ENCODE results near the gene S100A11.
A peak's percentile ranks its signal among the peaks of the same experiment; 100 is the strongest.

S100A11 gene

GRCh38 chr1:152003846-152004442, 32.9 kb downstream of the S100A11 start:
- no peak for DNase-seq (ENCODE audit: insufficient read length, low spot score)
- FAIRE-seq, result no peak

GRCh38 chr1:152002960-152003359, 33.8 kb downstream of the S100A11 start:
- DNase-seq (ENCODE audit: insufficient read length, low spot score) (no peak), FAIRE-seq (no peak)

- no peak for FAIRE-seq
- no peak for DNase-seq (ENCODE audit: insufficient read length, low spot score)
Measured at GRCh38 chr1:152001631-152002584, 34.9 kb downstream of the S100A11 start.

GRCh38 chr1:152000964-152001630, 35.7 kb downstream of the S100A11 start:
- DNase-seq (ENCODE audit: insufficient read length, low spot score) (no peak), FAIRE-seq (no peak)

GRCh38 chr1:151998611-151999362, 38.0 kb downstream of the S100A11 start:
- no peak for DNase-seq (ENCODE audit: insufficient read length, low spot score)
- FAIRE-seq, result no peak

DNA sequence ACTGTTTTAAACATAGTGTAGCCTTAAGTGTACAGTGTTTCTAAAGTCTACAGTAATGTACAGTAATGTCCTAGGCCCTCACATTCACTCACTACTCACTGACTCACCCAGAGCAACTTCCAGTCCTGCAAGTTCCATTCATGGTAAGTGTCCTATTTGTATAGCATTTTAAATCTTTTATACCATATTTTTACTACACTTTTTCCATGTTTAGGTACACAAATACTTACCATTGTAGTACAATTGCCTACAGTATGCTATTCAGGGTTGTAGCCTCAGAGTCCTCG, 39.6 kb downstream of the S100A11 start:
- no peak for FAIRE-seq
- DNase-seq (ENCODE audit: insufficient read length, low spot score), result no peak

GRCh38 chr1:151995774-151996173, 41.0 kb downstream of the S100A11 start:
- FAIRE-seq (no peak), DNase-seq (ENCODE audit: insufficient read length, low spot score) (no peak)

DNA sequence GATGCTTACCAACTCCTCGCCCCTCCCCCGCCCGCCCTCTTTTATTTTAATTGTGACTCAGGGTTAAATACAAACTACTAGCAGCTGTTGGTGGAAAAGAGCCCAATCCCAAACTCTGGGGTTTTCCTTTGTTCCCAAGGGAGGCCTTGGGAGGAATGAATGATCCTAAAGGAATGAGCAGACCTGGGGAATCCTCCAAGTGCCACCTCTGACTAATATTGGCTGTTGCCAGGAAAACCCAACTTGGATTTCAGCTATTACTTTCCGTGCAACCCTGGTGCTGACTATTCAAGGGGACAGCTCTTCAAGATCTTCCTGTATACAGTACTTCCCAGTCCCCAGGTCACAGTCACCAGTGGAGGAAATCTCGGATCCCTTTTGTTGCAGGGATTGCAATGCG, 41.8 kb downstream of the S100A11 start:
- DNase-seq (ENCODE audit: insufficient read length, low spot score), result no peak
- FAIRE-seq, result no peak

DNA sequence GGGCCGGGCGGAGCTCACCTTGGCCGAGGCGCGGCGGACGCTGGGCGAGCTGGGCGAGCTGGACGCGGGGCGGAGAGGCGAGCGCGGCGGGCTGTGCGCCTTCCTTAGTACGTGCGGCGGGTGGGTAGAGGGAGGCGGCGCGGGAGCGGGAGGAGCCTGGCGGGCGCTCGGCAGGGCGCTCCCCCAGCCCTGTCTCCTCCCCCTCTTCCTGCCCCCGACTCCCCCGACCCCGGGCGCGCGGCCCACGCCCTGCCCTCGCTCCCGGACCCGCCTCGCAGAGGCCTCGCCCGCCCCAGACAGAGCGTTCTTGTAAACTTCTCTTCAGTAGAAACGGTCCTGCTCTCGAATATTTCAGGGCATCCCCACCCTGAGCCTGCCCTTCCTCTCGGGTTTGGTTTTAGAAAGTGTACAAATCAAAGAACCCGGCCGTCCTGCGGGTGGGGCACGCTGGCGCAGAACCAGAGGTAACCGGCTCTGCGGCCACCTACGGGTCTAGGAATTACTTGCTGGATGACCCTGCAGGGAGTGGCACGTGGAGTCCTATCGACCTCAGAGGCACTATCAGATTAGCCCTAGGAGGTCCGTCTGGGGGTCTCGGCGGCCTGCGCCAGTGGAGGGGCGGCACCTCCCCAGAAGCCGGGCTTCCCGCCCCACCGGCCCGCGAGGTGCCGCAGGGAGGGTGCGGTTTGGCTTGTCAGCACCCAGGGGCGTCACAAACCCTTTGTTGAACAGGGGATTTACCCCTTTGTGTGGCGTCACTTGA, 42.9 kb downstream of the S100A11 start, which contains the start of gene S100A10:
S100A10 (minus strand) TSS at position 126 of the 763 bp plus-strand sequence. CDS start 7,629 bp downstream, outside the sequence.
- no peak for FAIRE-seq
- no peak for DNase-seq (ENCODE audit: insufficient read length, low spot score)

GRCh38 chr1:151993084-151993733, 43.6 kb downstream of the S100A11 start:
- FAIRE-seq, result no peak
- no peak for DNase-seq (ENCODE audit: insufficient read length, low spot score)

- DNase-seq (ENCODE audit: insufficient read length, low spot score), result peak; percentile 90
Measured at GRCh38 chr1:151992303-151993083, 44.3 kb downstream of the S100A11 start.

DNA sequence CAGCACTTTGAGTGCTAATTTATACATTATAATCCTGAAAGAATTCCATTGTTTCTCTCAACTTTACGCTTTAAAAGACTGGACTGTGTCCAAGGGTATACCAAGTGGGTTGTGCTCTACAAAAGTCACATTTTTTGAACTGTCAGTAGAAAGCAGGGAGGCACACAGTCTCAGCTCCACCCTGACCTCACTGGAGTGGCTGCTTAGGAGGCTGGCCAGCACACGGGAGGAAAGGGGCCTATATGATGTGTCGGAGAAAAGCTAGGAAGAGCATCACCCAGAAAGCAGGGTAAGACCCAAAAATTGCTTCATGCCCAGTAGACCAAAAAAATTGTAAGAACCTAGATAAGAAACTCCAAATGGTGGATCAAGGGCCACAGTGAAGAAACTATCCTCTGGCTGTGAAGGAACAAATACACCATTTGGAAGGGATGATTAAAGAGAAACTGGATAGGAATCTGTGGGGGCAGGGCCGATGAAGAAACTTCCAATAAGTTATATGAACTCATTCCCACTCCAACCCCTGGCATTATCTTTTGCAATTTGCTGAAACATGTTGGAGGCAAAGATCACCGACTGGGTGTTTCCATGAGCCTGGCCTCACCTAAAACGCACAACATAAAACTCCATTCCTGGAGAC, 45.0 kb downstream of the S100A11 start:
- no peak for DNase-seq (ENCODE audit: insufficient read length, low spot score)
- FAIRE-seq, result no peak

More at GRCh38 chr1:151992303-151993083, 44.3 kb downstream of the S100A11 start:
- peak; percentile 49 for FAIRE-seq

DNA sequence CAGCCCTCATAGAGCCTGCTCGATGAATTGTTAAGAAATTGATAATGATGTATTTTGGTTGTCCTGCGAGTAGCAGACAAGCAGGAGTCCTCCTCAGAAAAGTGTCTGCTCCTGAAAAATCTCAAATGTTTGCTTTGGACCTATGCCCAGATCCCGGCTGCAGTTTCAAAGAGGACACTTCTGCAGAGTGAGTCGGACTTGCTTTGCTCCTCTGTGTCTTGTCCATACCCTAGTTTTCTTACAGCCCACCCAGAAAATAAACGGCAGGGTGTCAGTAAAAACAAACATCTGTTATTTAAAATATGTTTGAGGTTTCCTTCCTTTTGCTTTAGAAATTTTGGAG, 46.0 kb downstream of the S100A11 start:
- FAIRE-seq, result no peak
- no peak for DNase-seq (ENCODE audit: insufficient read length, low spot score)

- FAIRE-seq (no peak), DNase-seq (ENCODE audit: insufficient read length, low spot score) (no peak)
Measured at GRCh38 chr1:151990058-151990855, 46.5 kb downstream of the S100A11 start.

DNA sequence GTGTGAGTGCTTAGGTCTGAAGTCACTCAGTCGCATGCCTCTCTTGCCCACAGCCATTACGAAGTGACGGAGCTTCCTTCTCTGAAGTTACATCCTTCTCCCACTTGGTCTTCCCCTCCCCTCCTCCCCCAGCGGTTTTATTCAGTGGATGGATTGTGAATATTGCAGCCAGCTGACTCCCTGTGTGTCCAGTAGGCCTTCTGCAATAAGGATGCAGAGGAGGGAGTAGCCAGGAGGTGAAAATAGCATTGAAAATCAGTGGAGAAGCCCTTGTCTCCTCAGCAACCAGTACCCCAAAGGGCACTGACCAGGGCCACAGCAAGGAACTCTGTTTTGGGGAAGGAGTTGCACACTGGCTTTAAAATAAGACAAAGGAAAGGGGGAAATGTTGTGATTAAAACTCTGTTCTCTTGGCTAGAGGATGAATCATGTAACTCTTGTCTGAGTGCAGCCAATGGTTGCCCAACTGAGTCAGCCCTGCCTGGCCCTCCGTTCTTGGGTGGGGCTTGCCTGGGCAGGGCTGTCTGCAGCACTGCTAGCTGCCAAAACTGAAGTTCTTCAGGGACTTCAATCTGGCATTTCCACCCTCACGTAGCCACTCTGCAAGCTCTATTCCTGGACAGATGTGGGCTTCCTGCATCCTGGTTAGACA, 47.5 kb downstream of the S100A11 start:
- FAIRE-seq, result no peak

GRCh38 chr1:151988405-151988923, 48.3 kb downstream of the S100A11 start:
- FAIRE-seq (no peak), DNase-seq (ENCODE audit: insufficient read length, low spot score) (peak; percentile 79)

More for the DNA sequence above, 47.5 kb downstream of the S100A11 start:
- no peak for DNase-seq (ENCODE audit: insufficient read length, low spot score)

Data from HTR-8/SVneo (cell line).